Breast epithelium (tissue), 4 donors: ENCODE measurements around the gene UTP11. TPM values are rescaled to one million over a fixed set of nuclear protein-coding genes. Genes with fewer than 3 reads are reported as not detected.

Source experiments
- DNase-seq, 2 donors: peaks; one replicate each; pipeline ENCODE4 v3.0.0-alpha.2; 2019; ENCODE audit warnings: low spot score in 2 of 2
- H3K27ac ChIP-seq, 2 donors: fragments of 200-600 bp; sonication (generic) in 1 of 2; one replicate each; pipeline ENCODE4 v1.5.1; 2016 to 2019; ENCODE audit warnings: mild to moderate bottlenecking in 1 of 2
- H3K27me3 ChIP-seq, 2 donors: fragments of 200-600 bp; sonication (generic) in 1 of 2; one replicate each; pipeline versions ENCODE4 v1.5.1 to v1.6.0; 2017 to 2019; ENCODE audit warnings: control low read depth in 1 of 2, mild to moderate bottlenecking in 1 of 2
- H3K36me3 ChIP-seq: fragments of 200-600 bp; one replicate; pipeline ENCODE4 v1.5.1; 2019
- H3K4me1 ChIP-seq, 2 donors: fragments of 200-600 bp; sonication (generic); one replicate each; pipeline ENCODE4 v1.5.1; 2016 to 2019; ENCODE audit warnings: control low read depth in 1 of 2
- H3K4me3 ChIP-seq, 3 donors: fragments of 200-600 bp; sonication (generic); 1 replicate in 2 of 3; 2 replicates in 1 of 3; pipeline ENCODE4 v1.5.1; 2016 to 2019; ENCODE audit warnings: mild to moderate bottlenecking in 3 of 3, moderate library complexity in 2 of 3
- H3K9me3 ChIP-seq, 2 donors: fragments of 200-600 bp; sonication (generic) in 1 of 2; one replicate each; pipeline ENCODE4 v1.5.1; 2016 to 2019; ENCODE audit warnings: control low read depth in 1 of 2
- CTCF ChIP-seq, 3 donors: fragments of 450-650 bp; IDR thresholded peaks; one replicate each; pipeline ENCODE4 v1.5.1; 2016 to 2017; ENCODE audit warnings: antibody characterized with exemption in 3 of 3, mild to moderate bottlenecking in 3 of 3, moderate library complexity in 3 of 3
- POLR2A ChIP-seq: fragments of 450-650 bp; IDR thresholded peaks from one replicate; pipeline ENCODE4 v1.6.1; 2016; ENCODE audit warnings: antibody characterized with exemption, mild to moderate bottlenecking, moderate library complexity
- POLR2AphosphoS5 ChIP-seq, 3 donors: sonication (generic); formaldehyde crosslinking; IDR thresholded peaks; one replicate each; pipeline ENCODE4 v1.6.1; 2017; ENCODE audit warnings: antibody characterized with exemption in 3 of 3
- intact Hi-C: fragments of 100-400 bp; cut with DNase I; formaldehyde crosslinking; loops from one replicate; pipeline ENCODE4 v1.15.1; 2023; ENCODE audit warnings: low total_unique reads
- total RNA-seq, 3 donors: library from RNA; depleted of rRNA; stranded (reverse); fragments of >200 nt; gene quantifications; one replicate each; pipeline ENCODE4 v1.1.0, GENCODE V29; 2016

The UTP11 gene
- total RNA-seq, 3 donors from 2014 or later = 22.6 to 29.2 (median 25.6) TPM

- H3K27ac ChIP-seq = no peak overlapping the region
- no peaks in the 10 kb centered on the region for H3K27me3 ChIP-seq
- intact Hi-C loops = no loop called here
- no peak overlapping the region for H3K4me3 ChIP-seq
- TF ChIP-seq CTCF (IDR thresholded peaks at IDR 0.05) (peak in 1 of 3 donors; percentile 33), POLR2A (no peak)
- H3K9me3 ChIP-seq = no peaks in the 10 kb centered on the region
- peaks cover 0 to 5% of the 10 kb centered on the region in 2 donors for H3K4me1 ChIP-seq
- H3K36me3 ChIP-seq = peaks cover 8% of the 10 kb centered on the region
- no peak for DNase-seq
Measured at GRCh38 chr1:38018864-38019343, 6.4 kb downstream of the UTP11 start.

DNA sequence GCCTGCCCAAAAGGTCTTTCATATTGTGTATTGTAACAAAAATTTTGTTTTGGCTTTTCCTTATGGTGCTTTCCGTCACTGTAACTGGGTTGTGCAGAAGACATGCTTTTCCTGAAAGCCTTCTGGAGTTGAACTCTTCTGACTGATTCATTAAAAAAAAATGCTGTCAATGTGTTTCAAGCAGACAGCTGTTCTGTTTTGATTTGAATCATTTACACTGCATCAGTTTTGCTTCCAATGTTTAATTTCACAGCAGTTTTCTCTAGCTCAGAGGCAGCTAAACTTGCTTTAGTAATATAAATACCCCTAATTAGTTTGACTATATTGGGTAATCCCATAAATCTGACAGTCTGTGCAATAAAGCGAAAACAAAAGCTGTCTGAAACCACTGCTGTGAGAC is 7.9 kb downstream of the UTP11 start:
- Histone ChIP-seq H3K36me3 (peaks cover 14% of the 10 kb centered on the region), H3K4me1 (no peaks in the 10 kb centered on the region), H3K9me3 (no peaks in the 10 kb centered on the region), H3K27me3 (no peaks in the 10 kb centered on the region), H3K4me3 (no peak overlapping the region), H3K27ac (no peak overlapping the region)
- intact Hi-C loops = no loop called here
- no peak for DNase-seq
- TF ChIP-seq POLR2A (no peak), CTCF (IDR thresholded peaks at IDR 0.05) (no peak), POLR2AphosphoS5 (IDR thresholded peaks at IDR 0.05) (no peak)

GRCh38 chr1:38021969-38022368 is 9.4 kb downstream of the UTP11 start:
- Histone ChIP-seq H3K36me3 (peaks cover 14% of the 10 kb centered on the region), H3K4me1 (no peaks in the 10 kb centered on the region), H3K4me3 (no peak overlapping the region), H3K27me3 (no peaks in the 10 kb centered on the region), H3K9me3 (no peaks in the 10 kb centered on the region), H3K27ac (no peak overlapping the region)
- no peak for DNase-seq
- intact Hi-C loops = no loop called here
- TF ChIP-seq POLR2A (no peak), CTCF (IDR thresholded peaks at IDR 0.05) (no peak), POLR2AphosphoS5 (IDR thresholded peaks at IDR 0.05) (no peak)

GRCh38 chr1:38022810-38023209 is 10.3 kb downstream of the UTP11 start:
- intact Hi-C loops = no loop called here
- TF ChIP-seq POLR2AphosphoS5 (IDR thresholded peaks at IDR 0.05) = no peak
- TF ChIP-seq POLR2A = no peak
- DNase-seq = no peak
- Histone ChIP-seq H3K27me3 (no peaks in the 10 kb centered on the region), H3K4me1 (no peaks in the 10 kb centered on the region), H3K9me3 (no peaks in the 10 kb centered on the region), H3K4me3 (no peak overlapping the region), H3K36me3 (peaks cover 14% of the 10 kb centered on the region), H3K27ac (no peak overlapping the region)

DNA sequence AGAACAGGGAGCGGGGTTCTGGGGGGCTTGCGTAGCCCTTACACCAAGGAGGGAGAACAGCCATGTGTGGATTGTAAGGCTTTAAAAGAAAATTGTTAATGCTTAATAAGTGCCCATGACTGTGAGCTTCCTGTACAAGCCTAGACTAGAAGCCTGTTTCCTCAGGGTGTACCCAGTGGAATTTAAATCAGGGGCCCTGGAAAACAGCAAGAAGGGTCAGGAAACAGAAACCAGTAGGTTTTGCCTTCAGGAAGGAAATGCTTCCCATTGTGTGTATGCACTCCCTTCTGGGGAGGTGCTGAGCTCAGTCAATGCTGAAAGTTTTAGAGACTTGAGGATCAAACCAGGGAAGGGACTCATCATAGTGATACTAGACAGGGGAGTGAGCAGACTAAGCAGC is 12.7 kb downstream of the UTP11 start:
- no peak overlapping the region for H3K27ac ChIP-seq
- no peaks in the 10 kb centered on the region for H3K27me3 ChIP-seq
- H3K4me3 ChIP-seq = no peak overlapping the region
- intact Hi-C loops = no loop called here
- peaks cover 3 to 9% of the 10 kb centered on the region in 2 donors for H3K4me1 ChIP-seq
- peaks cover 14% of the 10 kb centered on the region for H3K36me3 ChIP-seq
- no peaks in the 10 kb centered on the region for H3K9me3 ChIP-seq
- DNase-seq = no peak
- no peak for TF ChIP-seq POLR2AphosphoS5 (IDR thresholded peaks at IDR 0.05)
- TF ChIP-seq CTCF (IDR thresholded peaks at IDR 0.05) = no peak
- TF ChIP-seq POLR2A = no peak

GRCh38 chr1:38025664-38026063 is 13.1 kb downstream of the UTP11 start:
- no peak overlapping the region for H3K27ac ChIP-seq
- peaks cover 14% of the 10 kb centered on the region for H3K36me3 ChIP-seq
- intact Hi-C loops = no loop called here
- H3K4me1 ChIP-seq = peaks cover 3 to 14% of the 10 kb centered on the region in 2 donors
- no peak overlapping the region for H3K4me3 ChIP-seq
- no peaks in the 10 kb centered on the region for H3K9me3 ChIP-seq
- no peaks in the 10 kb centered on the region for H3K27me3 ChIP-seq
- DNase-seq = no peak
- TF ChIP-seq POLR2AphosphoS5 (IDR thresholded peaks at IDR 0.05) (no peak), CTCF (IDR thresholded peaks at IDR 0.05) (no peak), POLR2A (no peak)
